ENCODE measurements around the gene SFI1.

- TF ChIP-seq CTCF (IDR thresholded peaks at IDR 0.05) (no peak), POLR2A (IDR thresholded peaks at IDR 0.05) (no peak)
Measured at GRCh38 chr22:31588970-31589675, 92.8 kb downstream of the SFI1 start.

Data from esophagus squamous epithelium (tissue), 4 donors.